ENCODE results near the gene SCAF8.
"Not testable (repeated sequence)": the region's sequence is repeated elsewhere in the genome, so short reads cannot be mapped to it uniquely, and the experiment has no call there.

Gene SCAF8, protein sequence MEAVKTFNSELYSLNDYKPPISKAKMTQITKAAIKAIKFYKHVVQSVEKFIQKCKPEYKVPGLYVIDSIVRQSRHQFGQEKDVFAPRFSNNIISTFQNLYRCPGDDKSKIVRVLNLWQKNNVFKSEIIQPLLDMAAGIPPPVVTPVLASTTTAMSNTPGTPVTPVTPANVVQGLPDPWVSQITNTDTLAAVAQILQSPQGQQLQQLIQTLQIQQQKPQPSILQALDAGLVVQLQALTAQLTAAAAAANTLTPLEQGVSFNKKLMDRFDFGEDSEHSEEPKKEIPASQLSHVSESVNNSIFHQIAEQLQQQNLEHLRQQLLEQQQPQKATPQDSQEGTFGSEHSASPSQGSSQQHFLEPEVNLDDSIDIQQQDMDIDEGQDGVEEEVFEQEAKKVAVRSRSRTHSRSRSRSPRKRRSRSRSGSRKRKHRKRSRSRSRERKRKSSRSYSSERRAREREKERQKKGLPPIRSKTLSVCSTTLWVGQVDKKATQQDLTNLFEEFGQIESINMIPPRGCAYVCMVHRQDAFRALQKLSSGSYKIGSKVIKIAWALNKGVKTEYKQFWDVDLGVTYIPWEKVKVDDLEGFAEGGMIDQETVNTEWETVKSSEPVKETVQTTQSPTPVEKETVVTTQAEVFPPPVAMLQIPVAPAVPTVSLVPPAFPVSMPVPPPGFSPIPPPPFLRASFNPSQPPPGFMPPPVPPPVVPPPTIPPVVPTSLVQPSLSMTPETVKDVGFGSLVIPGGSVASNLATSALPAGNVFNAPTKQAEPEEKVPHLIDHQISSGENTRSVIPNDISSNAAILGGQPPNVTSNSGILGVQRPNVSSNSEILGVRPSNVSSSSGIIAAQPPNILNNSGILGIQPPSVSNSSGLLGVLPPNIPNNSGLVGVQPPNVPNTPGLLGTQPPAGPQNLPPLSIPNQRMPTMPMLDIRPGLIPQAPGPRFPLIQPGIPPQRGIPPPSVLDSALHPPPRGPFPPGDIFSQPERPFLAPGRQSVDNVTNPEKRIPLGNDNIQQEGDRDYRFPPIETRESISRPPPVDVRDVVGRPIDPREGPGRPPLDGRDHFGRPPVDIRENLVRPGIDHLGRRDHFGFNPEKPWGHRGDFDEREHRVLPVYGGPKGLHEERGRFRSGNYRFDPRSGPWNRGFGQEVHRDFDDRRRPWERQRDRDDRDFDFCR (N-terminal part only)

DNA sequence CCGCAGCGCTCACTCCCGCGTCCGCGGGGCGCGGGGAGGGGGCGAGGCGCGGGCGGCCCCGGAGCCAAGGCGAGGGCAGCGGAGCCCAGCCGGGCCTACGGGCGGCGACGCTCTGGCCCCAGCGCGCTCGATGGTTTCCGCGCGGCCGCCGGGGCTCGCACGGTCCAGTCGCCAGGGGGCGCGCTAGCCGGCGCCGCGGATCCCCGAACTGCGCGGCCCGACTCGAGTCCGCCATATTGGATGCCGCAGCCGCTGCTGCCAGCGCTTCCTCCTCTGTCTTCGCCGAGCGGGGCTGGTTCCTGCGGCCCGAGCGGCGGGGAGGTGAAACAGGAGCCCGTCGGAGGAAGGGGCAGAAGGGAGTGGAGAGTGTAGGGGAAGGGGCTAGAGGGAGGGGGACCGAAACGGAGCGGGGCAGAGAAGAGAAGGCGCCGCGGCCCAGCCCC, at the start of gene SCAF8:
TSS of gene SCAF8 (plus strand) at position 234 of the 443 bp plus-strand sequence. CDS start 485 bp downstream, outside the sequence.
- peak; percentile 64 to 75 for DNase-seq

GRCh38 chr6:154683756-154684523, 49.3 kb upstream of the SCAF8 start:
- DNase-seq: peak; percentile 72 to 77

DNA sequence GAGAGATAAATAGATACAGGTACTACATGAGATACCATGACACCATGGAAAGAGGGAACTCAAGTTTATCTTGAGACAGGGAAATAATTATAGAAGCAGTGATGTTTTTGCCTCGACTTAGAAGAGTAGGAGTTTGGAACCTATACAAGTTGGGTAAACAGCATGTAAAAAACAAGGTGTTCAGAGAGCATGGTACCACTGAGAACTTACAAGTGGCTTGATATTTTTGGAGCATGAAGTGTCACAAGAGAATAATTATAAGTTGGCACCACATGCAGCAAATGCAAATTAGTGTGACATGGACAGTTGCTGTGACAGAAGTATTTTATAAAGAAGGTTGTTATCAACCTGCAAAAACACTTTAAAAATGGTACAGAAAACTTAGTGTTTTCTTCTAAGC, 47.1 kb upstream of the SCAF8 start:
- DNase-seq: no peak

- DNase-seq: no peak
These were observed 43.5 kb upstream of the SCAF8 start for GRCh38 chr6:154689493-154690255.

DNA sequence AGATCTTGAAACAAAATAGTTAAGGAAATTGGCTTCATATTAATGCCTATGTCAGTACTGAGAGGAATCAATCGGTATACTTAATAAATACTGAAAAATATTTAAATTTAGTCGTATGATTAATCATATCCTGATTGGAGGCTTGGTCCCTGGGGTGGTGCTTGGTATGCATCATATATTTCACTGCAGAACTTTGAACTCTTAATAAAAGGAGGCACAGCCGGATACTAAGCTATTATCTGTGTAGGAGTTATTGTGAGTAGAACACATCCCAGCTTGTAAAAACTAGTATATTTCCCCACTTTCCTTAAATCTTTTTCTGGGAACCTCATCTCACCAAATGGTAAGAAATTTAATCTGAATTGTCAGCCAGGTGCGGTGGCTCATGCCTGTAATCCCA, 42.4 kb upstream of the SCAF8 start:
- DNase-seq: no peak

DNA sequence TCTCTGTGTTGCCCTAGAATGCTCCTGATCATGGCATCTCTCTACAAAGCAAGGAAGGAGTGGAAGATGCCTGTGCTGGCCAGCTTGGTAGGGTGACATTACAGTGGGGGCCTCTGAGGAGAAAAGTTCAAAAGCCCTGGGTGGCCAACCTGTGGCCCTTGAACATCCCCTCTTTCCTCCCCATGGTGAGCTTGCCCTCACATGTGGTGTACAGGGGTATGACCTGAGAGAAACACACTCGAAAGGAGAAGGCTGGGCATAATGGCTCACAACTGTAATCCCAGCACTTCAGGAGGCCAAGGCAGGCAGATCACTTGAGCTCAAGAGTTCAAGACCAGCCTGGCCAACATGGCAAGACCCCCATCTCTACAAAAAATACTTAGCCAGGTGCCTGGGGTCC, 36.6 kb upstream of the SCAF8 start:
- no peak for DNase-seq

- DNase-seq: no peak
These were observed 30.1 kb upstream of the SCAF8 start for GRCh38 chr6:154703124-154703523.

GRCh38 chr6:154705471-154706113, 27.6 kb upstream of the SCAF8 start:
- DNase-seq: no peak

GRCh38 chr6:154706389-154706788, 26.8 kb upstream of the SCAF8 start:
- no peak for DNase-seq

DNA sequence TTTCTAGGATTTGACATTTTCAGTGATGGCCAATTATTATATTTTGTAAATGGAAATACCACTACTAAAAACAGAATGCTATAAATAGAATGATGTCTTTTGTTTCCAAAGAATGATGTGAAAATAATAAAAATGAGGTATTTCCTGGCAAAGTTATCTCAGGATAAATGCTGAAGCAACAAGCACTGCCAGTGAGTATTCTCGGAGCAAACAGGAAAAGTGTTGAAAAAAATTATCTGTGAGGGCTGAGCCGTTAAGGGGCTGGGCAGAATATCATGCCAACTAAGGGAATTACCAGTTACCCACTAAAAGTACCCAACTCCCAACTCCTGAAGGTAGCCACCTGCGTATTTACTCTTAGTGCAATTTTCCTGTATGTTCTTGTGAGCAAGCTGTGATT, 23.6 kb upstream of the SCAF8 start:
- no peak for DNase-seq

- no peak for DNase-seq
These were observed 22.5 kb upstream of the SCAF8 start for GRCh38 chr6:154710689-154711088.

DNA sequence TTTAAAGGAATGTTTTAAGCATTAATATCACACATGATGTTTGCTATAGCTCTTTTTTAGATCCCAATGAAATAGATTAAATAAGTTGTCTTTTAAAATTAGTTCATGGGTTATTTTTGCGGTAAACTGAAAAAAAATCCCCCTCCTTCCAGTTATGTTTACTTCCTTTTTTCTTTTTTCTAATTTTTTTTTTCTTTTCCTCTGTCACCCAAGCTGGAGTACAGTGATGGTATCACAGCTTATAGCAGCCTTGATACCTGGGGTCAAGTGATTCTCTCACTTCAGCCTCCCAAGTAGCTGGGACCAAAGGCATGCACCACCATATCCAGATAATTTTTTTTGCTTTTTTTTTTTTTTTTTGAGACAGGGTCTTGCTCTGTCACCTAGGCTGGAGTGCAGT, 17.8 kb upstream of the SCAF8 start:
- no peak for DNase-seq

DNA sequence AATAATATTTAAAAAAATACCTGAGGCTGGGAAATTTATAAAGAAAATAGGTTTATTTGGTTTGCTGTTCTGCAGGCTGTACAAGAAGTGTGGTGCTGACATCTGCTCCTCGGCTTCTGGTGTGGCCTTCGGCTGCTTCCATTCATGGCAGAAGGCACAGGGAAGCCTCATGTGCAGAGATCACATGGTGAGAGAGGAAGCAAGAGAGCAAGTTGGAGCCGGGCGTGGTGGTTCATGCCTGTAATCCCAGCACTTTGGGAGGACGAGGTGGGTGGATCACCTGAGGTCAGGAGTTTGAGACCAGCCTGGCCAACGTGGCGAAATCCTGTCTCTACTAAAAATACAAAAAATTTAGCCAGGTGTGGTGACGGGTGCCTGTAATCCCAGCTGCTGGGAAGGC, 16.9 kb upstream of the SCAF8 start:
- DNase-seq: not testable (repeated sequence)

GRCh38 chr6:154719433-154719832, 13.8 kb upstream of the SCAF8 start:
- DNase-seq: no peak

DNA sequence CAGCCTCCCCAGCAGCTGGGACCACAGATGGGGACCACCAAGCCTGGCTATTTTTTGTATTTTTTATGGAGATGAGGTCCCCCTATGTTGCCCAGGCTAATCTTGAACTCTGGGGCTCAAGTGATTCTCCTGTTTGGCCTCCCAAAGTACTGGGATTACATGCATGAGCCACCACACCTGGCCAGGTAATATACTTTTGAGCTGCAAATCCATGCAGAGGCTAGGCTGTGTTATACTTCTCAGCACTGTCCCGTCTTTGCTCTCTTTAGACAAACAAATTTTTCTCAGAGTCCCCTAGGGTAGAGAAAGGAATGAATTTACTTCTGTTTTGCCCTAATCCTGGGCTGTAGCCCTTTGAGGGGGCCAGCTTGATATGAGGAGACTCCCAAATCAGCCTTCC, 13.4 kb upstream of the SCAF8 start:
- DNase-seq: no peak

- DNase-seq: no peak
These were observed 11.8 kb upstream of the SCAF8 start for GRCh38 chr6:154721460-154721859.

GRCh38 chr6:154726887-154727286, 6.3 kb upstream of the SCAF8 start:
- DNase-seq: no peak

DNA sequence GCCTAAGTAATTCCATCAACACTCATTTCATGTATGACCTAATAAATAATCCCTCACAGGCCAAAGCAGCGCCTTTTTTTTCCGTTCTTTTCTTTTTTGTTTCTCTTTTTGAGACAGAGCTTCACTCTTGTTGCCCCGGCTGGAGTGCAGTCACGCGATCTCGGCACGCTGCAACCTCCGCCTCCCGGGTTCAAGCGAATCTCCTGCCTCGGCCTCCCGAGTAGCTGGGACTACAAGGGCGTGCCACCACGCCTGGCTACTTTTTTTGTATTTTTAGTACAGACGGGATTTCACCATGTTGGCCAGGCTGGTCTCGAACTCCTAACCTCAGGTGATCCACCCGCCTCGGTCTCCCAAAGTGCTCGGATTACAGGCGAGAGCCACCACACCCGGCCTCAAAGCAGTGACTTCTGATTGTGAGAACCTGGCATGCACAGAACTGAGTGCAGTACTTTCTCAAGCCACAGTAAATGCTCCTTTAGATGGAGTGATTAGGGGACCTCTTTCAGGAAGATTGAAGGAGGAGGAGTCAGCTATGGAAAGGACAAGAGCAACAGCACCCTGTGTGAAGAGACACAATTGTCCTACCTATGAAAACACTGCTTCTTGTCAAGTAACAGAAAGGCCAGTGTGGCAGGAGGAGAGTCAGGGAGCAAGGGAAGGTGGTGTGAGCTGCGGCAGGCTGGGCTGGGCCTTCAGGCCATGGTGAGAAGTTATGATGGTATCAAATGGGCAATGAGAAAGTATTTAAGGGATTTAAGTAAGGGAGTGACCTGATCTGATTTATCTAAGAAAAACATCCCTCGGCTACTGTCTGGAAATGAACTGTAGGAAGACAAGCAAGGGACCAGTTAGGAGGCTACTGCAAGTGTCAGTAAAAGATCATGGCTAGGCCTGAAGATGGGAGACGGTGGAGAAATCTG, 1.7 kb upstream of the SCAF8 start:
- peak in 1 of 2 experiments; percentile 26 for DNase-seq

DNA sequence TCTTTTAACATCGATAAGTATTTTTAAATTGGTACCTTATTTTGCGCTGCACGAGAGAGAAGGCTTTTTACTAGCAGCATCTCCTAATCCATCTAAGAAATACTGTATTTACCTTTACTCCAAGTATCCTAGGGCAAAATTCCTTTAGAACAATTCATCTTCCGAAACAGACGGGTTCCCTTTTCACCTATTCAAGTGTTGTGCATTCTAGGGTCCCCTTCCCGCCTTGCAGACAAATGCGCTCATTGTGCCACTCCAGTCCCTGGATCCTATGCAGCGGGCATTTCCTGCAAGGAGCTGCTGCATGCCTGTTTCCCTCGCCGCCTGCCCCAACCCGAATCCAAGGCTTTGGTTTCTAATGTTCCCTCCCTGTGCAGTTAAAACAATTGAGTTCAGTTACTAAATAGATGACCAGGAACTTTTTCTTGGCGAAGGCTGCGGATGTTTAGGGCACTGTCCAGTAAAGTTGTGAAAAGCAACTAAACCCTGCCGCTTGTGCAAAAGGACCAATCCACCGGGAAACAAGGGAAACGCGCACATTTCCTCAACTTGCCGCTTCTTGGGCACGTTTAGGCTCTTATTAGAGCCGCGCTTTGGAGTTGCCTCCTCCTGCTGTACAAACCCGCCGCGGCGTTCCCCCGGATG, 556 bp upstream of the SCAF8 start:
- DNase-seq: peak; percentile 71 to 73
